ENCODE results near the gene MYBBP1A. TPM values are rescaled to one million over a fixed set of nuclear protein-coding genes. Genes with fewer than 3 reads are reported as not detected.

Gene MYBBP1A
- total and polyA plus RNA-seq, 2 of the 13 experiments (the other 11 are each of a cell fraction or from before 2014, with no cell fraction given) = 18.6 to 54.8 TPM

GRCh38 chr17:4572131-4572530, 16.9 kb upstream of the MYBBP1A start:
- Histone ChIP-seq H3K9ac (ENCODE audit: insufficient read depth, low read depth, low read length) (no peak overlapping the region), H3K79me2 (ENCODE audit: insufficient read depth, low read length) (no peaks in the 10 kb centered on the region), H2AFZ (ENCODE audit: low read length) (no peak overlapping the region), H3K27me3 (ENCODE audit: control insufficient read depth in 1 of 2, insufficient read depth in 2 of 2, low read length in 2 of 2) (no peaks in the 10 kb centered on the region), H4K20me1 (ENCODE audit: insufficient read depth, low read length) (no peaks in the 10 kb centered on the region), H3K9me3 (ENCODE audit: low read length) (no peaks in the 10 kb centered on the region), H3K36me3 (replicated peaks in 1 of 2; ENCODE audit: control insufficient read depth in 1 of 2, insufficient read depth in 2 of 2, low read length in 2 of 2) (no peaks in the 10 kb centered on the region), H3K4me2 (ENCODE audit: low read depth, low read length) (no peak overlapping the region), H3K4me3 (replicated peaks in 1 of 3; ENCODE audit: insufficient read depth in 1 of 3, low read depth in 2 of 3, low read length in 3 of 3) (no peak overlapping the region), H3K27ac (ENCODE audit: extremely low read length, insufficient read depth, low read length) (no peak overlapping the region), H3K4me1 (ENCODE audit: insufficient read depth, low read length) (peaks cover 69% of the 10 kb centered on the region)
- no peak for DNase-seq (ENCODE audit: low spot score)
- WGBS (ENCODE audit: low lambda C conversion rate) = 59% methylated on average over 9 of the region's 9 CpGs
- FAIRE-seq = no peak
- ATAC-seq = no peak
- TF ChIP-seq TGIF2 (CRISPR knock-in tag; IDR thresholded peaks at IDR 0.05) = no peak
- TF ChIP-seq ATF7-NPFF (CRISPR knock-in tag; IDR thresholded peaks at IDR 0.05; ENCODE audit: low read depth) = no peak
- no peak for TF ChIP-seq NR2F6 (IDR thresholded peaks at IDR 0.05)
- no peak for TF ChIP-seq NR2F6 (CRISPR knock-in tag; IDR thresholded peaks at IDR 0.05)
- no peak for TF ChIP-seq PHF8 (CRISPR knock-in tag; IDR thresholded peaks at IDR 0.05)
- no TSS peak for BruUV-seq (replicated peaks)
- ChIA-PET CTCF (ENCODE audit: low intra/inter-chr PET ratio, low total read pairs) (no interaction called here), POLR2A (no interaction called here)
- in situ Hi-C loops (cut with HindIII; ENCODE audit: extremely low pct_ligation_motif_present, low pct_unique_long_range_greater_than_20kb) = no loop called here
- intact Hi-C loops (cut with micrococcal nuclease; ENCODE audit: unreplicated experiment) = no loop called here

- H3K27ac ChIP-seq (ENCODE audit: extremely low read length, insufficient read depth, low read length) = no peak overlapping the region
- H3K4me2 ChIP-seq (ENCODE audit: low read depth, low read length) = no peak overlapping the region
- FAIRE-seq = no peak
- H3K4me3 ChIP-seq (replicated peaks in 1 of 3; ENCODE audit: insufficient read depth in 1 of 3, low read depth in 2 of 3, low read length in 3 of 3) = no peak overlapping the region
- CTCF ChIA-PET (ENCODE audit: low intra/inter-chr PET ratio, low total read pairs) = interaction anchor here (5.0 kb wide), 1 partner anchor 55 kb away, joined by 70 read pairs; no protein-coding TSS in a partner anchor
- no peaks in the 10 kb centered on the region for H4K20me1 ChIP-seq (ENCODE audit: insufficient read depth, low read length)
- no peak overlapping the region for H2AFZ ChIP-seq (ENCODE audit: low read length)
- H3K79me2 ChIP-seq (ENCODE audit: insufficient read depth, low read length) = no peaks in the 10 kb centered on the region
- no peak for DNase-seq (ENCODE audit: low spot score)
- H3K9ac ChIP-seq (ENCODE audit: insufficient read depth, low read depth, low read length) = no peak overlapping the region
- in situ Hi-C loops (cut with HindIII; ENCODE audit: extremely low pct_ligation_motif_present, low pct_unique_long_range_greater_than_20kb) (loop anchor here (5.0 kb wide), 1 partner anchor 53 kb away; no protein-coding TSS in a partner anchor), intact Hi-C loops (cut with micrococcal nuclease; ENCODE audit: unreplicated experiment) (loop anchor here (10.0 kb wide), 1 partner anchor 315 kb away; no protein-coding TSS in a partner anchor)
- H3K27me3 ChIP-seq (ENCODE audit: control insufficient read depth in 1 of 2, insufficient read depth in 2 of 2, low read length in 2 of 2) = no peaks in the 10 kb centered on the region
- WGBS (ENCODE audit: low lambda C conversion rate) = 75% methylated on average over 1 of the region's 1 CpG
- H3K36me3 ChIP-seq (replicated peaks in 1 of 2; ENCODE audit: control insufficient read depth in 1 of 2, insufficient read depth in 2 of 2, low read length in 2 of 2) = no peaks in the 10 kb centered on the region
- peaks cover 60% of the 10 kb centered on the region for H3K4me1 ChIP-seq (ENCODE audit: insufficient read depth, low read length)
- no TSS peak for BruUV-seq (replicated peaks)
- H3K9me3 ChIP-seq (ENCODE audit: low read length) = no peaks in the 10 kb centered on the region
- ATAC-seq = no peak
- POLR2A ChIA-PET = no interaction called here
- TF ChIP-seq KIAA2018 (CRISPR knock-in tag; IDR thresholded peaks at IDR 0.05; ENCODE audit: borderline replicate concordance) = no peak
- TF ChIP-seq ZNF430 (CRISPR knock-in tag; IDR thresholded peaks at IDR 0.05) = no peak
- no peak for TF ChIP-seq ZNF18 (CRISPR knock-in tag; IDR thresholded peaks at IDR 0.05; ENCODE audit: insufficient replicate concordance)
- no peak for TF ChIP-seq HES4 (CRISPR knock-in tag; IDR thresholded peaks at IDR 0.05; ENCODE audit: borderline replicate concordance)
- no peak for TF ChIP-seq MAF1 (CRISPR knock-in tag; IDR thresholded peaks at IDR 0.05; ENCODE audit: borderline replicate concordance)
Measured at GRCh38 chr17:4569591-4569990, 14.4 kb upstream of the MYBBP1A start.
